GM12873 (cell line): ENCODE data around the gene PRR4.

Experiments
- CTCF ChIP-seq: IDR thresholded peaks from 2 replicates; pipeline ENCODE4 v1.5.1; 2012; ENCODE audit warnings: low read depth, mild to moderate bottlenecking, moderate library complexity, low read length, control low read depth; ENCODE audit not compliant: insufficient read depth; ENCODE audit errors: missing control alignments

Gene PRR4

GRCh38 chr12:10802587-10802986 is 46.7 kb downstream of the PRR4 start, which contains the start of gene TAS2R7:
TAS2R7 (minus strand) TSS chr12:10802627; CDS start chr12:10802570, 57 bp downstream.
- TF ChIP-seq CTCF, result no peak

GRCh38 chr12:10801741-10802140 is 47.5 kb downstream of the PRR4 start:
- TF ChIP-seq CTCF, result no peak
